ENCODE data around the gene PTPN13. TPM values are rescaled to one million over a fixed set of nuclear protein-coding genes. Genes with fewer than 3 reads are reported as not detected.
"Not testable (repeated sequence)": the region's sequence is repeated elsewhere in the genome, so short reads cannot be mapped to it uniquely, and the experiment has no call there.

The PTPN13 gene
- polyA plus RNA-seq, 2 donors: 12.2 to 18.3 TPM

GRCh38 chr4:86630629-86631028 lies 36.5 kb downstream of the PTPN13 start:
- H3K27ac ChIP-seq (ENCODE audit: low read depth in 2 of 2, low read length in 1 of 2): no peak overlapping the region
- H3K4me1 ChIP-seq (ENCODE audit: control insufficient read depth in 2 of 2, insufficient read depth in 2 of 2, low read length in 1 of 2): no peaks in the 10 kb centered on the region
- no peaks in the 10 kb centered on the region for H3K36me3 ChIP-seq (ENCODE audit: control insufficient read depth in 2 of 2, insufficient read depth in 2 of 2, low read length in 1 of 2)
- WGBS, 2 donors: 40 to 62% methylated on average over 1 of the region's 1 CpG
- no peaks in the 10 kb centered on the region for H3K9me3 ChIP-seq (ENCODE audit: control insufficient read depth in 2 of 2, insufficient read depth in 1 of 2, low read depth in 1 of 2, low read length in 1 of 2)
- H3K27me3 ChIP-seq (ENCODE audit: control insufficient read depth in 1 of 2, insufficient read depth in 2 of 2, low read length in 2 of 2): no peaks in the 10 kb centered on the region
- no peak overlapping the region for H3K4me3 ChIP-seq (ENCODE audit: low read depth in 1 of 2, low read length in 2 of 2)

- Histone ChIP-seq H3K36me3 (ENCODE audit: control insufficient read depth in 2 of 2, insufficient read depth in 2 of 2, low read length in 1 of 2) (no peaks in the 10 kb centered on the region), H3K27ac (ENCODE audit: low read depth in 2 of 2, low read length in 1 of 2) (no peak overlapping the region), H3K4me1 (ENCODE audit: control insufficient read depth in 2 of 2, insufficient read depth in 2 of 2, low read length in 1 of 2) (no peaks in the 10 kb centered on the region), H3K4me3 (ENCODE audit: low read depth in 1 of 2, low read length in 2 of 2) (no peak overlapping the region), H3K9me3 (ENCODE audit: control insufficient read depth in 2 of 2, insufficient read depth in 1 of 2, low read depth in 1 of 2, low read length in 1 of 2) (no peaks in the 10 kb centered on the region), H3K27me3 (ENCODE audit: control insufficient read depth in 1 of 2, insufficient read depth in 2 of 2, low read length in 2 of 2) (no peaks in the 10 kb centered on the region)
- 77 to 79% methylated on average over 1 of the region's 1 CpG for WGBS, 2 donors
These were observed 37.1 kb downstream of the PTPN13 start for GRCh38 chr4:86631166-86631565.

GRCh38 chr4:86633854-86634253 lies 39.7 kb downstream of the PTPN13 start:
- Histone ChIP-seq H3K27ac (ENCODE audit: low read depth in 2 of 2, low read length in 1 of 2) (no peak overlapping the region), H3K4me1 (ENCODE audit: control insufficient read depth in 2 of 2, insufficient read depth in 2 of 2, low read length in 1 of 2) (no peaks in the 10 kb centered on the region), H3K4me3 (ENCODE audit: low read depth in 1 of 2, low read length in 2 of 2) (no peak overlapping the region), H3K9me3 (ENCODE audit: control insufficient read depth in 2 of 2, insufficient read depth in 1 of 2, low read depth in 1 of 2, low read length in 1 of 2) (no peaks in the 10 kb centered on the region), H3K36me3 (ENCODE audit: control insufficient read depth in 2 of 2, insufficient read depth in 2 of 2, low read length in 1 of 2) (no peaks in the 10 kb centered on the region), H3K27me3 (ENCODE audit: control insufficient read depth in 1 of 2, insufficient read depth in 2 of 2, low read length in 2 of 2) (no peaks in the 10 kb centered on the region)
- 32 to 49% methylated on average over 2 of the region's 2 CpGs for WGBS, 2 donors

GRCh38 chr4:86640469-86640868 lies 46.4 kb downstream of the PTPN13 start:
- H3K27me3 ChIP-seq (ENCODE audit: control insufficient read depth in 1 of 2, insufficient read depth in 2 of 2, low read length in 2 of 2): no peaks in the 10 kb centered on the region
- H3K9me3 ChIP-seq (ENCODE audit: control insufficient read depth in 2 of 2, insufficient read depth in 1 of 2, low read depth in 1 of 2, low read length in 1 of 2): no peaks in the 10 kb centered on the region
- no peaks in the 10 kb centered on the region for H3K4me1 ChIP-seq (ENCODE audit: control insufficient read depth in 2 of 2, insufficient read depth in 2 of 2, low read length in 1 of 2)
- H3K36me3 ChIP-seq (ENCODE audit: control insufficient read depth in 2 of 2, insufficient read depth in 2 of 2, low read length in 1 of 2): no peaks in the 10 kb centered on the region
- H3K4me3 ChIP-seq (ENCODE audit: low read depth in 1 of 2, low read length in 2 of 2): no peak overlapping the region
- WGBS, 2 donors: 33 to 41% methylated on average over 1 of the region's 1 CpG
- no peak overlapping the region for H3K27ac ChIP-seq (ENCODE audit: low read depth in 2 of 2, low read length in 1 of 2)

- peaks cover 0 to 2% of the 10 kb centered on the region in 2 donors for H3K36me3 ChIP-seq (ENCODE audit: control insufficient read depth in 2 of 2, insufficient read depth in 2 of 2, low read length in 1 of 2)
- no peak overlapping the region for H3K4me3 ChIP-seq (ENCODE audit: low read depth in 1 of 2, low read length in 2 of 2)
- H3K9me3 ChIP-seq (ENCODE audit: control insufficient read depth in 2 of 2, insufficient read depth in 1 of 2, low read depth in 1 of 2, low read length in 1 of 2): no peaks in the 10 kb centered on the region
- 81 to 87% methylated on average over 3 of the region's 3 CpGs for WGBS, 2 donors
- H3K27me3 ChIP-seq (ENCODE audit: control insufficient read depth in 1 of 2, insufficient read depth in 2 of 2, low read length in 2 of 2): no peaks in the 10 kb centered on the region
- H3K4me1 ChIP-seq (ENCODE audit: control insufficient read depth in 2 of 2, insufficient read depth in 2 of 2, low read length in 1 of 2): no peaks in the 10 kb centered on the region
- H3K27ac ChIP-seq (ENCODE audit: low read depth in 2 of 2, low read length in 1 of 2): no peak overlapping the region
These were observed 47.5 kb downstream of the PTPN13 start for GRCh38 chr4:86641516-86642090.

GRCh38 chr4:86644892-86645291 lies 50.8 kb downstream of the PTPN13 start:
- H3K4me1 ChIP-seq (ENCODE audit: control insufficient read depth in 2 of 2, insufficient read depth in 2 of 2, low read length in 1 of 2): no peaks in the 10 kb centered on the region
- H3K27me3 ChIP-seq (ENCODE audit: control insufficient read depth in 1 of 2, insufficient read depth in 2 of 2, low read length in 2 of 2): no peaks in the 10 kb centered on the region
- H3K4me3 ChIP-seq (ENCODE audit: low read depth in 1 of 2, low read length in 2 of 2): no peak overlapping the region
- peaks cover 0 to 2% of the 10 kb centered on the region in 2 donors for H3K36me3 ChIP-seq (ENCODE audit: control insufficient read depth in 2 of 2, insufficient read depth in 2 of 2, low read length in 1 of 2)
- H3K9me3 ChIP-seq (ENCODE audit: control insufficient read depth in 2 of 2, insufficient read depth in 1 of 2, low read depth in 1 of 2, low read length in 1 of 2): peaks cover 0 to under 1% of the 10 kb centered on the region in 2 donors
- no peak overlapping the region for H3K27ac ChIP-seq (ENCODE audit: low read depth in 2 of 2, low read length in 1 of 2)
- 87 to 89% methylated on average over 8 of the region's 8 CpGs for WGBS, 2 donors

- WGBS, 2 donors: 87 to 96% methylated on average over 1 of the region's 1 CpG
These were observed 58.3 kb downstream of the PTPN13 start for GRCh38 chr4:86652332-86652932.

GRCh38 chr4:86653237-86653865 lies 59.2 kb downstream of the PTPN13 start:
- no peak overlapping the region for H3K4me3 ChIP-seq (ENCODE audit: low read depth in 1 of 2, low read length in 2 of 2)
- no peaks in the 10 kb centered on the region for H3K36me3 ChIP-seq (ENCODE audit: control insufficient read depth in 2 of 2, insufficient read depth in 2 of 2, low read length in 1 of 2)
- no peaks in the 10 kb centered on the region for H3K27me3 ChIP-seq (ENCODE audit: control insufficient read depth in 1 of 2, insufficient read depth in 2 of 2, low read length in 2 of 2)
- peaks cover 2 to 7% of the 10 kb centered on the region in 2 donors for H3K9me3 ChIP-seq (ENCODE audit: control insufficient read depth in 2 of 2, insufficient read depth in 1 of 2, low read depth in 1 of 2, low read length in 1 of 2)
- peaks cover 0 to 3% of the 10 kb centered on the region in 2 donors for H3K4me1 ChIP-seq (ENCODE audit: control insufficient read depth in 2 of 2, insufficient read depth in 2 of 2, low read length in 1 of 2)
- 79 to 82% methylated on average over 4 of the region's 4 CpGs for WGBS, 2 donors
- no peak overlapping the region for H3K27ac ChIP-seq (ENCODE audit: low read depth in 2 of 2, low read length in 1 of 2)

More at GRCh38 chr4:86652332-86652932, 58.3 kb downstream of the PTPN13 start:
- Histone ChIP-seq H3K4me1 (ENCODE audit: control insufficient read depth in 2 of 2, insufficient read depth in 2 of 2, low read length in 1 of 2) (no peaks in the 10 kb centered on the region), H3K4me3 (ENCODE audit: low read depth in 1 of 2, low read length in 2 of 2) (no peak overlapping the region), H3K36me3 (ENCODE audit: control insufficient read depth in 2 of 2, insufficient read depth in 2 of 2, low read length in 1 of 2) (no peaks in the 10 kb centered on the region), H3K27ac (ENCODE audit: low read depth in 2 of 2, low read length in 1 of 2) (no peak overlapping the region), H3K27me3 (ENCODE audit: control insufficient read depth in 1 of 2, insufficient read depth in 2 of 2, low read length in 2 of 2) (no peaks in the 10 kb centered on the region), H3K9me3 (ENCODE audit: control insufficient read depth in 2 of 2, insufficient read depth in 1 of 2, low read depth in 1 of 2, low read length in 1 of 2) (peaks cover 2 to 7% of the 10 kb centered on the region in 2 donors)

- not testable (repeated sequence) for H3K9me3 ChIP-seq (ENCODE audit: control insufficient read depth in 2 of 2, insufficient read depth in 1 of 2, low read depth in 1 of 2, low read length in 1 of 2); H3K27me3 ChIP-seq (ENCODE audit: control insufficient read depth in 1 of 2, insufficient read depth in 2 of 2, low read length in 2 of 2); H3K4me1 ChIP-seq (ENCODE audit: control insufficient read depth in 2 of 2, insufficient read depth in 2 of 2, low read length in 1 of 2); H3K27ac ChIP-seq (ENCODE audit: low read depth in 2 of 2, low read length in 1 of 2); H3K4me3 ChIP-seq (ENCODE audit: low read depth in 1 of 2, low read length in 2 of 2); H3K36me3 ChIP-seq (ENCODE audit: control insufficient read depth in 2 of 2, insufficient read depth in 2 of 2, low read length in 1 of 2)
- WGBS, 2 donors: 93 to 95% methylated on average over 10 of the region's 10 CpGs
These were observed 62.7 kb downstream of the PTPN13 start for GRCh38 chr4:86656781-86657180.

- H3K27me3 ChIP-seq (ENCODE audit: control insufficient read depth in 1 of 2, insufficient read depth in 2 of 2, low read length in 2 of 2): no peaks in the 10 kb centered on the region
- peaks cover 0 to 3% of the 10 kb centered on the region in 2 donors for H3K4me1 ChIP-seq (ENCODE audit: control insufficient read depth in 2 of 2, insufficient read depth in 2 of 2, low read length in 1 of 2)
- no peaks in the 10 kb centered on the region for H3K36me3 ChIP-seq (ENCODE audit: control insufficient read depth in 2 of 2, insufficient read depth in 2 of 2, low read length in 1 of 2)
- 96 to 100% methylated on average over 1 of the region's 1 CpG for WGBS, 2 donors
- no peak overlapping the region for H3K27ac ChIP-seq (ENCODE audit: low read depth in 2 of 2, low read length in 1 of 2)
- H3K4me3 ChIP-seq (ENCODE audit: low read depth in 1 of 2, low read length in 2 of 2): no peak overlapping the region
- H3K9me3 ChIP-seq (ENCODE audit: control insufficient read depth in 2 of 2, insufficient read depth in 1 of 2, low read depth in 1 of 2, low read length in 1 of 2): no peaks in the 10 kb centered on the region
These were observed 63.3 kb downstream of the PTPN13 start for GRCh38 chr4:86657382-86657781.
